ENCODE measurements around the gene CAMK1D. TPM values are rescaled to one million over a fixed set of nuclear protein-coding genes. Genes with fewer than 3 reads are reported as not detected.

The CAMK1D gene
- total RNA-seq, 2 donors from 2014 or later = 4.8 to 14.5 TPM

- Histone ChIP-seq H3K9me3 (no peaks in the 10 kb centered on the region), H3K27ac (no peak overlapping the region), H3K4me1 (replicated peaks) (peaks cover 5% of the 10 kb centered on the region), H3K4me3 (no peak overlapping the region), H3K36me3 (no peaks in the 10 kb centered on the region), H3K27me3 (replicated peaks; ENCODE audit: insufficient read depth) (no peaks in the 10 kb centered on the region)
- TF ChIP-seq POLR2AphosphoS5 (IDR thresholded peaks at IDR 0.05) = no peak
- TF ChIP-seq CTCF (IDR thresholded peaks at IDR 0.05) = no peak
- no peak for TF ChIP-seq POLR2A (IDR thresholded peaks at IDR 0.05)
- intact Hi-C loops (cut with DNase I) = no loop called here
- WGBS = 90% methylated on average over 9 of the region's 11 CpGs
- no peak for DNase-seq (ENCODE audit: low spot score)
Observed at GRCh38 chr10:12633776-12634620, 284.7 kb downstream of the CAMK1D start.

- TF ChIP-seq POLR2AphosphoS5 (IDR thresholded peaks at IDR 0.05) = no peak
- TF ChIP-seq CTCF (IDR thresholded peaks at IDR 0.05) = no peak
- no peak for TF ChIP-seq POLR2A (IDR thresholded peaks at IDR 0.05)
- no peaks in the 10 kb centered on the region for H3K4me1 ChIP-seq (replicated peaks)
- H3K27ac ChIP-seq = no peak overlapping the region
- no peaks in the 10 kb centered on the region for H3K27me3 ChIP-seq (replicated peaks; ENCODE audit: insufficient read depth)
- no peak overlapping the region for H3K4me3 ChIP-seq
- H3K36me3 ChIP-seq = no peaks in the 10 kb centered on the region
- intact Hi-C loops (cut with DNase I) = no loop called here
- no peaks in the 10 kb centered on the region for H3K9me3 ChIP-seq
- 87% methylated on average over 10 of the region's 10 CpGs for WGBS
- no peak for DNase-seq (ENCODE audit: low spot score)
Observed at GRCh38 chr10:12634621-12634931, 285.2 kb downstream of the CAMK1D start.

- no peak for DNase-seq (ENCODE audit: low spot score)
- Histone ChIP-seq H3K4me1 (replicated peaks) (no peaks in the 10 kb centered on the region), H3K4me3 (no peak overlapping the region)
Observed at GRCh38 chr10:12635127-12635541, 285.8 kb downstream of the CAMK1D start.

GRCh38 chr10:12636571-12636970 lies 287.2 kb downstream of the CAMK1D start:
- no peak overlapping the region for H3K4me3 ChIP-seq
- TF ChIP-seq POLR2A (IDR thresholded peaks at IDR 0.05) (no peak), CTCF (IDR thresholded peaks at IDR 0.05) (no peak), POLR2AphosphoS5 (IDR thresholded peaks at IDR 0.05) (no peak)
- H3K27me3 ChIP-seq (replicated peaks; ENCODE audit: insufficient read depth) = no peaks in the 10 kb centered on the region
- H3K4me1 ChIP-seq (replicated peaks) = no peaks in the 10 kb centered on the region
- intact Hi-C loops (cut with DNase I) = no loop called here
- WGBS = 62% methylated on average over 3 of the region's 3 CpGs
- DNase-seq (ENCODE audit: low spot score) = no peak
- no peaks in the 10 kb centered on the region for H3K9me3 ChIP-seq
- no peaks in the 10 kb centered on the region for H3K36me3 ChIP-seq
- no peak overlapping the region for H3K27ac ChIP-seq

More at GRCh38 chr10:12635127-12635541, 285.8 kb downstream of the CAMK1D start:
- Histone ChIP-seq H3K27ac (no peak overlapping the region), H3K9me3 (no peaks in the 10 kb centered on the region), H3K36me3 (no peaks in the 10 kb centered on the region), H3K27me3 (replicated peaks; ENCODE audit: insufficient read depth) (no peaks in the 10 kb centered on the region)
- 85% methylated on average over 10 of the region's 10 CpGs for WGBS
- TF ChIP-seq POLR2AphosphoS5 (IDR thresholded peaks at IDR 0.05) (no peak), CTCF (IDR thresholded peaks at IDR 0.05) (no peak), POLR2A (IDR thresholded peaks at IDR 0.05) (no peak)
- intact Hi-C loops (cut with DNase I) = no loop called here

GRCh38 chr10:12637649-12638048 lies 288.3 kb downstream of the CAMK1D start:
- no peak for DNase-seq (ENCODE audit: low spot score)
- H3K27ac ChIP-seq = no peak overlapping the region
- H3K4me1 ChIP-seq (replicated peaks) = no peaks in the 10 kb centered on the region
- no peaks in the 10 kb centered on the region for H3K36me3 ChIP-seq
- TF ChIP-seq POLR2AphosphoS5 (IDR thresholded peaks at IDR 0.05) = no peak
- TF ChIP-seq CTCF (IDR thresholded peaks at IDR 0.05) = no peak
- TF ChIP-seq POLR2A (IDR thresholded peaks at IDR 0.05) = no peak
- intact Hi-C loops (cut with DNase I) = no loop called here
- WGBS = 94% methylated on average over 8 of the region's 8 CpGs
- no peaks in the 10 kb centered on the region for H3K27me3 ChIP-seq (replicated peaks; ENCODE audit: insufficient read depth)
- no peaks in the 10 kb centered on the region for H3K9me3 ChIP-seq
- no peak overlapping the region for H3K4me3 ChIP-seq
